Testis (tissue), 2 donors: ENCODE data around the gene MIX23.

Source experiments
- POLR2A ChIP-seq: fragments of 450-650 bp; IDR thresholded peaks from one replicate; pipeline ENCODE4 v1.6.1; 2017; ENCODE audit warnings: antibody characterized with exemption, mild to moderate bottlenecking, moderate library complexity
- TF ChIP-seq, protein P1 (sequence below), 3 experiments: fragments of 450-650 bp in 2 of 3; fragments of 200-600 bp in 1 of 3; sonication (generic) in 1 of 3; IDR thresholded peaks; one replicate each; pipeline ENCODE4 v1.5.1; 2016 to 2019; ENCODE audit warnings: antibody characterized with exemption in 3 of 3, mild to moderate bottlenecking in 2 of 3, moderate library complexity in 1 of 3

DNA sequence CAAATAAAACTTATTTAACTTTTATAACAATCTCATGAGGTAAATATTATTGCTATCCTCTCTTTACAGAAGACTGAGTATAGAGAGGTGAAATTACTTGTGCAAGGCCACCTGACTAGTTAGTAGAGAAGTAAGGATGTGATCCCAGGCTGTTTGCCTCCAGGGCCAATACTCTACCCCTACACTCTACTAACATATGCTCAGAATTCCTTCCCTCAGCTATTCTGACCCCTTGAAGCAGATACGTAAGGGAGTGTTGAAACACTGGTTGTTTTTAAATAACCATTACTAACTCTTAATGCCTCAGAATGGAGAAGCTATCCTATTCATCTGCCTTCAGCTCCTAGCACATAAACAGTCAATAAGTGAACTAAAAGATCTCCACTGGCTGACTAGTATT is 33.9 kb downstream of the MIX23 start:
- TF ChIP-seq, protein P1, sequence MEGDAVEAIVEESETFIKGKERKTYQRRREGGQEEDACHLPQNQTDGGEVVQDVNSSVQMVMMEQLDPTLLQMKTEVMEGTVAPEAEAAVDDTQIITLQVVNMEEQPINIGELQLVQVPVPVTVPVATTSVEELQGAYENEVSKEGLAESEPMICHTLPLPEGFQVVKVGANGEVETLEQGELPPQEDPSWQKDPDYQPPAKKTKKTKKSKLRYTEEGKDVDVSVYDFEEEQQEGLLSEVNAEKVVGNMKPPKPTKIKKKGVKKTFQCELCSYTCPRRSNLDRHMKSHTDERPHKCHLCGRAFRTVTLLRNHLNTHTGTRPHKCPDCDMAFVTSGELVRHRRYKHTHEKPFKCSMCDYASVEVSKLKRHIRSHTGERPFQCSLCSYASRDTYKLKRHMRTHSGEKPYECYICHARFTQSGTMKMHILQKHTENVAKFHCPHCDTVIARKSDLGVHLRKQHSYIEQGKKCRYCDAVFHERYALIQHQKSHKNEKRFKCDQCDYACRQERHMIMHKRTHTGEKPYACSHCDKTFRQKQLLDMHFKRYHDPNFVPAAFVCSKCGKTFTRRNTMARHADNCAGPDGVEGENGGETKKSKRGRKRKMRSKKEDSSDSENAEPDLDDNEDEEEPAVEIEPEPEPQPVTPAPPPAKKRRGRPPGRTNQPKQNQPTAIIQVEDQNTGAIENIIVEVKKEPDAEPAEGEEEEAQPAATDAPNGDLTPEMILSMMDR (IDR thresholded peaks at IDR 0.05) = no peak
- TF ChIP-seq POLR2A = no peak
